GM19452 (cell line): ENCODE data around the gene INPP1.
"Not testable (repeated sequence)": the region's sequence is repeated elsewhere in the genome, so short reads cannot be mapped to it uniquely, and the experiment has no call there.

ENCODE experiments used
- ATAC-seq: cut with Tn5 transposase; IDR thresholded peaks from one replicate; pipeline ENCODE4 v1.9.1; 2021; ENCODE audit not compliant: unreplicated experiment

Gene INPP1

DNA sequence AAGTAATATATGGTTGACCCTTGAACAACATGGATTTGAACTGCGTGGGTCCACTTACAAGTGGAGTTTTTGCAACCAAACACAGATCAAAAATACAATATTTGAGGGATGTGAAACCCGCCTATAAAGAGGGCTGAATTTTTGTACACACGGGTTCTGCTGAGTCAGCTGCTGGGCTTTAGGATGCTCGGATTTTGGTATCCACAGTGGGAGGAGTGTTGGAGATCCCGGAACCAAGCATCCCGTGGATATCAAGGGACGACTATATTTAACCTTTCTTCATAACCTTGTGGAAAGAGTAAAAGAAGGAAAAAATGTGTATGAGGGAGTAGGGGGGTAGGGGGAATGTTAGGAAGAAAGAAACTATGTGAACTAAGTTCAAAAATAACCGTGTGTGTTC lies 10.0 kb upstream of the INPP1 start:
- ATAC-seq, result no peak

DNA sequence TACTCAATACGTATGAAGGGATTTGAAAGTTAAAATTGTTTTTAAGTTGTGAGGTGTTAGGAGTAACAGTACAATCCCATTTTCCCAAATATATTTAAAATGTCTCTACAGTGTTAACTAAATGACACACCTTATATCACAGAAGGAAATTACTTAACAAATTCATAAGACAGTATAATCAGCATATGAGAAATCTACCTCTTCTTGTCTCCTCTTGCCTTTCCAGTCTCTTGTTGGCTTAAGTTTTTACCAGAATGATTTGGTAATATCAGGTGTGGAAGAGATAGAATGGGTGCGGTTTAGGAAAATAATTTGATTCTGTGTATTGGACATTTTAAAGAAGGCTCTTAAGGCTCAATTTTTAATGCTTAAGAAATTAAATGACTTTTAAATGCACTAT lies 9.5 kb upstream of the INPP1 start:
- no peak for ATAC-seq

DNA sequence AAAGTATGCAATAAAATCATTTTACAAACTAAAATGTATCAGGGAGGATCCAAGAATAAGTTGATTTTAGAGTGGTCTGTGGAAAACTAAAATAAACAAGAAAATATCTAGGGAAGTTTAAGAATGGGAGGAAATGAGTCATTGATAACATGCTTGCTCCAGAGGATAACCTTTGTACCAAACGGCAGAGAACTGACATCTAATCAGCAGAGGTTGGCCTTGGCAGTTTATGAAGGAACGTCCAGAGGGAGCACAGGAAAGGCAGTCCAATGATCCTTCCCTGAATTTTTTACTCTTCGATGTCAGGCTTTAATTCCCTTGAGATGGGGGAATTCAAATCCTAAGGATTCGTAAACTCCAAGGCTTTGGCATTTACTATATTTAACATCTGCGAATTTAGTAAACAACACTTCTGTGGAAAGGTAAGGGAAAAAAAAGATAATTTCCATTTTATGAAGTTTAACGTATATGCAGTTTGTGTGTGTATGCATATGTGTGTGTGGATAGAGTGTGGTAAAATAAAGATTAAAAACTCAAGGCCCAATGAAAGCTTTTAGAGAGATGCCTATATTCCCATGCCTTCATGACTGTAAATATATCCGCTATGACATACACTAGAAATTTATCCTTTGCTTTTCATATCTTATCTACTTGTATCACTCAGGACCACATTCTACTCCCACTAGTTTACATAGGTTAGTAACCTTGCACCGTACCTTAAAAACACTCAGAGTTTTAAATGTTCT lies 8.7 kb upstream of the INPP1 start:
- no peak for ATAC-seq

DNA sequence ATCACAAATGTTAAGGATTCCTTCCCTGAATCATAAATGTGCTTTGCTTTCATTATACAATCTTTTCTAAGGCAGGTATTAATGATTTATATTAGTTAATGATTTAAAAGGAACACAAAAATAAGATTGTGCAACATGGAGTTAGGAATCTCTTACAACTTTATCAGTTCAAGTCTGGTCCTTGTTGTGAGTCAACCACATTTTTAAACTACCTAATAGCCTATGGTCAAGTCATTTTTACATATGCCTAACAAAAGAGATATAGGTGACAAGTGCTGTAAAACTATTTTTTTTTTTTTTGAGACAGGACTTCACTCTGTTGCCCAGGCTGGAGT lies 8.2 kb upstream of the INPP1 start:
- ATAC-seq, result no peak

DNA sequence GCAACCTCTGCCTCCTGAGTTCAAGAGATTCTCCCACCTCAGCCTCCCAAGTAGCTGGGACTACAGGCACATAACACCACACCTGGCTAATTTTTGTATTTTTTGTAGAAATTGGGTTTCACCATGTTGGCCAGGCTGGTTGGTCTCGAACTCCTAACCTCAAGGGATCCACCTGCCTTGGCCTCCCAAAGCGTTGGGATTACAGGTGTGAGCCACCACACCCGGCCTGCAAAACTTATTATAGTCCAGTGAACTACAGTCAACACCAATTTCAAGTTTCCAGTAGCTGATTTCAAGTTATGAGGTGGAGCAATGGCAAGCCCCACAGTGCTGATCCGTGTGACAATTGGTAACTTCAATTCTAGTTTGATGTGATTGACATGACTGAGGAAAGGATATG lies 7.8 kb upstream of the INPP1 start:
- ATAC-seq, result not testable (repeated sequence)

DNA sequence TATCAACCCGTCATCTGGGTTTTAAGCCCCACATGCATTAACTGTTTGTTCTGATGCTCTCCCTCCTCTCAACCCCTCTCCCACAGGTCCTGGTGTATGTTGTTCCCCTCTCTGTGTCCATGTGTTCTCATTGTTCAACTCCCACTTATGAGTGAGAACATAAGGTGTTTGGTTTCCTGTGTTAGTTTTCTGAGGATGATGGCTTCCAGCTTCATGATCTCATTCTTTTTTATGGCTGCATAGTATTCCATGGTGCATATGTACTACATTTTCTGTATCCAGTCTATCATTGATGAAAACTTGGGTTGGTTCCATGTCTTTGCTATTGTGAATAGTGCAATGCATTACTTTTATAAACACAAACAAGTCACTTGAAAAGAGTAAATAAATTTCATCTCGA lies 7.0 kb upstream of the INPP1 start:
- no peak for ATAC-seq

DNA sequence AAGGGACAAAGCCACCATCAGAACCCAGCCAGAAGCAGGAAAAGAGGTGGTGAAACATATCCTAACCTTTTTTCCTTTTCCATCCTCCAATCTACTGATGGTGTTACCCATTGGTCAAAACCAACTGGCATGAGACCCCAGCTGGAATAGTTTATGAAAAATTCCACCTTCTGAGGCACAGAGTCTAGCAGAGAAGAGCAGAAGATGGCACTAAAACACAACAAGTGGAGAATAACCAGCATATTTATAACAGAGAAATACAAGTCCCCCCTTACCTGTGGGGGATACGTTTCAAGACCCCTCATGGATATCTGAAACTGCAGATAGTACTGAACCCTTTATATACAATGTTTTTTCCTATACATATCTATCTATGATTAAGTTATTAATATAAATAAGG lies 4.9 kb upstream of the INPP1 start:
- ATAC-seq, result no peak

DNA sequence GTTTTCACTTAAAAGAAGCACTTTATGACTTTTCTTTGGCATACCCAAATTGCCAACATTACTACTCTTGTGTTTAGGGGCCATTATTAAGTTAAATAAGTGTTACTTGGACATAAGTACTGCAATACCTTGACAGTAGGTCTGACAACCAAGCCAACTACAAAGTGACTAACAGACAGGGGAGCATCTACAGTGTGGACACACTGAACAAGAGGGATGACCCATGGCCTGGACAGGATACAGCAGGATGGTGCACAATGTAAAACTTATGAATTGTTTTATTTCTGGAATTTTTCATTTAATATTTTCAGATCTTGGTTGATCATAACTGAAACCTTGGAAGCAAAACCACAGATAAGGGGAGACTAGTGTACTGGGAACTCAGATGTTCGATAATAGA lies 4.0 kb upstream of the INPP1 start:
- no peak for ATAC-seq

DNA sequence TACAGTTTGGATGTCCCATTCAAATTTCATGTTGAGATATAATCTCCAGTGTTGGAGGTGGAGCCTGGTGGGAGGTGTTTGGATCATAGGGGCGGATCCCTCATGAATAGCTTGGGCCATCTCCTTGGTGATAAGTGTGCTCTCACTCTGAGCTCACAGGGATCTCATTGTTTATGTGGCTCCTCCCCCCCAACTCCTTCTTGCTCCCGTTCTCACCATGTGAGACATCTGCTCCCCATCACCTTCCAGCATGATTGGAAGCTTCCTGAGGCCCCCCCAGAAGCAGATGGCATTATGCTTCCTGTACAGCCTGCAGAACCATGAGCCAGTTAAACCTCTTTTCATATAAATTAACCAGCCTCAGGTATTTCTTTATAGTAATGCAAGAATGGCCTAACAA lies 3.0 kb upstream of the INPP1 start:
- no peak for ATAC-seq

DNA sequence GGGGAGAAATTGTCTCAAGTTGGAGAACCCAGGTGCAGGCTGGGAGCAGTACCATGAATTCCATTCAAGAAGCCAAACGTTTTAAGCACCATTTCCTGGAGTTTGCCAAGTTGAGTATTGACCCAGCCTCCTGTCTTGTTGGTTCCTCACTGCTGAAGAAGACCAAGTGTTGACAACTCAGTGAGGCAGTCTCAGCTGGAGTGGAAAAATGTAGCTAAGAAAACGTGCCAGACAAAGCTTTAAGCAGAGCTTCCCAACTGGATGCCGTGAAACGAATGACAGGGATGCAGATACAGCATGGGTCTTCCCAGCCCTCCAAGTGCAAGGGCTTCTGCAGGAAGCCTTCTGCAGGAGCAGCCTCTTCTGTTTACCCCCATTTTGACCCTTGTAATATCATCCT lies 778 bp upstream of the INPP1 start:
- ATAC-seq, result no peak

DNA sequence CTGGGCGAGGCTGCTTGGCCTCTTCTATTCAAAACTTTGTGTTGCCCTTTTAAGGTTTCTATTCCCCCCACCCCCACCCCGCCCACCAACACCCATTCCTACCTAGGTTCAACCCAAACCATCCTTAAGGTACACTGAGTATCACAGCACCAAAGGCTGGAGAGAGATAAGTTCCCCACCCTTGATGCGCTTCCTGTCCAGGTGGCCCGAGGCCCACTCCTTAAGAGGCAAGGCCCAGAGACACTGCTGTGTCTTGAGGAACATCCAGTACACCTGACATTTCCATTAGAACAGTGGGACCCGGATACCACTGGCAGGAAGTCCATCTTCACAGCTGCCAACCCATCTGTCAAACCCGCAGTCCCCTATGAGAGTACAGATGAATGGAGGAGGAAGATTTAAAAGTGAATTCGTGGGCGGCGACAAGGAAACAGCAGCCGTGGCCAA lies 277 bp upstream of the INPP1 start:
- no peak for ATAC-seq

DNA sequence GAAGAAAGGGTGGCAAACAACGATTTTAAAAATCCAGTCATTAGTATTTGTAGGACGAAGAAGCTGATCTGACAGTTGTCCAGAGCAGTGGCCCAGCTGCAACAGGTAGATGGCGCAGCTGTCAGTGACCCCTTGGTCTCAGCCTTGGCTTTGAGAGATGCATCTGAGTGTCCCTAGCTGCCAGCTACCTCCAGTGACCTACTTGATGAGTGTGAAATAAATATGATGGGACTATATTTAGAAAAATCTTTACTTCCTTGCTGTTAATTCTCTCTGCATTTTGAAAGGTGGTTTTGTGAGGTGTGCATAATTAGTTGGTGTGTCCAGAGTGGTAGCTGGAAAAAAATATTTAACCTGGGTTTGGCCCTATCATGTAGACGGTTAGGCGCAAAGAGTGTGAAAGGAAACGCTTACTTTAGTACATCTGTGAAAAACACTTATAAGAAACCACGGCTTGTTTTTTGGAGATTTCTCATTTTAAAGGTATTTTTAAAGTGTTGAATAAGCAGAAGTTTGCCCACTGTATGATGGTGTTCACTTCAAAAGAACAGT lies 963 bp downstream of the INPP1 start:
- peak; percentile 78 for ATAC-seq

DNA sequence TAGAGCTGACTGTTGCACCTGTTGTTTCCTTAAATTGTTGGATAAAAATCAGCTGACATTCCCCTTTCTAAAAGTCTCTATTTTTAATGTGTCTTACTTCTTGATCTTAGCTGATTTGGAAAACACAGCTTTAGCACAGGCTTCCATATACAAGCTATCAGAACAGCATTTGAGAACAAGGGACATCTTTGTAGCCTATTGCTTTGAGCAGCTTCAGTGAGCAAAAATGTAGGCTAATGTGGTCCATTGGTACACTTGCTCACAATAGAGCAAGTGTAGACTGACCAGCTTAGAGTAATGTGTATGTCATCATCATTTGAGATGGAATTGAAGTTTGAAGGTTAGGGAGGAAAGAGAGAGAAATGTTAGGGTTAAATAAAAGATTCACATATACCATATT lies 7.0 kb downstream of the INPP1 start:
- ATAC-seq, result no peak

DNA sequence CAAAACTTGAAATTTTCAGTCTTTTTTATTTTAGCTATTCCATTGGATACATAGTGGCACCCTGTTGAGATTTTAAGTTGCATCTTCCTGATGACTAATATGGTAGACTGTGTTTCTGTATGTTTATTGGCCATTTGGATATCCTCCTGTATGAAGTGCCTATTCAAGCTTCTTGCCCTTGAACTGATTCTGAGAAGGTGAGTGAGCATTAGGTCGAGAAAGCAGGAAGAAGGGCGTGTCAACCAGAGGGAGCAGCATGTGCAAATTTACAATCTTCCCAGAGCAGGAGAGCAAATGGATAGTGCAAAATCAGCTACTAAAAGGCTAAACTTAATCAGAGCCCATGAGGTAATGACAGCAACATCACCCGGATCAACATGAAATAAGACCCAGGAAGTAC lies 8.6 kb downstream of the INPP1 start:
- ATAC-seq, result no peak

DNA sequence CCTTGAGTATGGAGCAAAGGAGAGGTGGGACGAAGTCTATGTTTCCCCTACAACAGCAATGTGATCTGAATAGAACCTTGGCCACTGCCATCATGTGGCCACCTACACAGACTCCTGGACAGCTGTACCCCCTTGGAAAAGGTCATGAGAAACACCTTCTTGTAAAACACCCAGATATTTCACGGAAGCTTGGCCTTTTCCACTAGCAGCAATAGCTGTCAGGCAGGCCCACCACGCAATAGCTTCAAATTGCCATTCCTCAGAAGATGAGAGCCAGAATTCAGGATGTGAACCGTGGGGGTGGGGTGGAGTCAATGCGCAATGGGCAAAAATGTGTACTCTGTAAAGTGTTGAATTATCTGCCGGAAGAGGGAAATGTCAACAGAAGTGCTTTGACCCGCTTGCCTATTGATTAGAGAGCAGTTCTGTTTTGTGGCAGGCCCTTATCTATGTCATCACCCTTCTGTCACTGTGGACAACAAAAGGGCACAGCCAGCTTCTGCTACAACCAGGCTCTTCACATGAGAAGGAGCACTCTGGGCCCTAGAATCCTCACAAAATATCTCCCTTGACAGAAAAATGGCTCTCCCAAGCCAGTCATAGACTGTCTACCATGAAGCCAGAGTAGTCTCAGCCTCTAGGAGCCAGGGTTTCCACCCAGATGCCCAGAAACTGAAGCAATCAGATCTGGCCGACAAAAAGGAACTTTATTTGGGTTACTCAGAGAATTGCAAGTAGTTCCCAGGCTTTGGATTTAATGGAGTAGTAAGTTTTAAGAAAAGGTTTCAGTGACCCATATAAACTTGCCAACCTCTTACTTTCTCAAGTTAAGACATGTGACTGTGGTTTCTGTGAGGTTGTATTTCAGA lies 9.5 kb downstream of the INPP1 start:
- no peak for ATAC-seq

DNA sequence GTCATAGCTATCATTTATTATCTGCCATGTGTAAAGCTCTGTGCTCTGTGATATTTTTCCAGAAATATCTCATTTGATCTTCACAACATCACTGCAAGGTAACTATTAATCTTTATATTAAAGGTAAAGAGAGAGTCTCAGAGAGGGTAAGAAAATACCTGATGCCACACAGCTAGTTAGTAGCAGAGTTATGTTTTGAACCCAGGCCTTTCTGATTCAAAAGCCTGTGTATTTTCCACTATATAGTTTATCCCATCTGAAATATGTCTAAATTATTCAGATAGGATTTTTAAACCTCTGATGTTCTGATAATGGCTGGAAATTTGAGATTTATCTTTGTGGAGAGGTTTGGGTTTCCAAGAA lies 10.1 kb downstream of the INPP1 start:
- ATAC-seq, result no peak

DNA sequence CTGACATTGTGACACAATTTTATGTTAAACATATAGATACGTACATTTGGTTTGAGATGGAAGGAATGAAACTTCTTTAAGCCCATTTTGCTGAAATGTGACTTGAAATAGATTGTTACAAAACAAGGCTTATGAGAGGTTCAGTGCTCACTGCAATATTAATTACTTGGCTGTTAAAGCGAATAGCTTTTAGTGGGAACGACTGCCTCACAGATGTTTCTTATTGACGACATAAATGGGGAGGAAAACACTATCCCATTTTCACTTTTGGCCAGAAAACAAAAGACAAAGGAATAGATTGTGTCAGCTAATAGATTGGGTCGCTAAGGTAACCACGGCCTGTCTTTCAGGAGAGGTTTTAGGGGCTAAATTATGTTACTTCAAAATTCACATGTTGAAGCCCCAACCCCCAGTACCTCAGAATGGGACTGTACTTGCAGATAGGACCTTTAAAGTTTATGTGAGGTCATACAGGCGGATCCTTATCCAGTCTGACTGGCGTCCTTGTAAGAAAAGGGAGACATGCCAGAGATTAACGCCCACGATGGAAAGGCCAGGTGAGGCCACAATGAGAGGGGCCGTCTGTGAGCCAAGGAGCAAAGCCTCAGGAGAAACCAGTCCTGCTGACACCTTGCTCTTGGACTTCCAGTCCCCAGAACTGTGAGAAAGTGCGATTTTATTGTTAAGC lies 10.8 kb downstream of the INPP1 start:
- no peak for ATAC-seq

DNA sequence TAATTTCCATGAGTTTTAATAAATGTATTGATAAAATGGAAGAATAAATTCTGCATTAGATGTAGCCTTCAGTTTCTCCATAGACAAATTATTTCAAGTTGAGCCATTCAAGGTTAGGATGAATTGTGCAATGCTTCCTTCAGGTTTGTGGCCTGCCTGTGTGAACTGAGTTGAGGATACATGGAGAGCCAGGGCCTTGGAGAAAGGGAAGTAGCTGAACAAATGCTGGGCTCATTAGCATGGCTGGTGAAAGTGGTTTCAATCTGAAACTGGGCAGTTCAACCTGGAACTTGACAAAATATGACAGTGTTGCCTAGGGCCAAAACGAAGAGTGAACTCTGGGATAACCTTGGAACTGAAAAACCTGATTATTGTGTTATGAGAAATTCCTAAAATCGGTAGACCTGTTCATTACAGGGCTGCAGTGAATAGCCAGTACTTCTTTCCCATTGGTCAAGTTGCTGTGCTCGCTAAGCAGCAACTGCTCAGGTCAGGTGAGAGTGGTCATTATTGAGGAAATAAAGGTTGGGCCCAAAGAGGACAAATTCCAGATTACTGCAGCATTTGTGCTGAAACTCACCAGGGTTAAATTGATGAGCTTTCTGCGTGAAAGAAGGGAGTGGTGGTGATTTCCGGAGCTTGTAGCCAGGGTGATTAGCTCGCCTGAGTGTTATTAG lies 12.7 kb downstream of the INPP1 start:
- ATAC-seq, result no peak

DNA sequence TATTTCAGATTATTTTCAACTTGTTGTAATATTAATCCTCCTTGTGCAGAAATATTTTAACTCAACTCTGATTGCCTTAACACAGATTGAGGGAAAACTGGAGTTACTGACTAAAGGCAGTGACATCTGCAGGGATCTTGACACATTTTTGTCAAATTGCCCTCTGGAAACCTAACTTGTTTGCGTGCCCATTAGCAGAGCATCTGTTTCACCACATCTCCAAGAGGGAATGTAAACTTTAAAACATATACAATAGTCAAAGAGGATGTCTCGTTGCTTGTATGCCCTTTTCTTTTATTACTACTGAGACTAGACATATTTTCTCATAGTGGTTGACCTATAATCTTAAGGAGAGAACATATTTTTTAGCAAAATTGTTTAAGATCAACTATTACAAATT lies 14.2 kb downstream of the INPP1 start:
- no peak for ATAC-seq

DNA sequence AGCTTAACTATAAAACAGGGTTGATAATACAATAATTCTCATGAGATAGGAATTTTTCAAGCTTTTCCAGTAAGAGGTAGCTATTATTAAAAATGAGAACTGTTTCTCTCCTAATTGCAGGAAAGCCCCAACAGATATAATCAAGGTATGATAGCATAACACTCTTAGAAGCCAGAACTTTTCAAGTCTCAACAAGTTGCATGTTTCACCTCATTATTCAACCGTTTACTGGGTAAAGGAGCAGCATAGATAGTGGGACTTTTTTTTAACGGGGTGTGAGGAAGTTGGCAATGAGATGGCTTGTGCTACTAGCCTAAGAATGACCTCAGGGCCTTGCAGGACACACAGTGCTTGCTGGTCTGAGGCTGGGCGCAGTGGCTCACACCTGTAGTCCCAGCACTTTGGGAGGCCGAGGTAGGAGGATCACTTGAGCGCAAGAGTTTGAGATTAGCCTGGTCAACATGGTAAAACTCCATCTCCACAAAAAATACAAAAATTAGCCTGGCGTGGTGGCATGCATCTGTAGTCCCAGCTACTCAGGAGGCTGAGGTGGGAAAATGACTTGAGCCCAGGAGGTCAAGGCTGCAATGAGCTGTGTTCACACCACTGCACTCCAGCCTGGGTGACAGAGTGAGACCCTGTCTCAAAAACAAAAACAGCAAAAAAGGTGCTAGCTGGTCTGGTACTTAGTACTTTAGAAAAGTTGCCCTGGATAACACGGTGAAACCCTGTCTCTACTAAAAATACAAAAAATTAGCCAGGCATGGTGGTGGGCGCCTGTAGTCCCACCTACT lies 15.5 kb downstream of the INPP1 start:
- ATAC-seq, result not testable (repeated sequence)
